ENCODE measurements around the gene MCTP1.

Gene MCTP1

GRCh38 chr5:94702729-94703128, 582.2 kb downstream of the MCTP1 start:
- Histone ChIP-seq H3K9ac (ENCODE audit: low read length) (no peak overlapping the region), H3K4me3 (ENCODE audit: low read depth in 1 of 2, low read length in 2 of 2) (no peak overlapping the region), H3K36me3 (ENCODE audit: insufficient read depth, low read length) (no peaks in the 10 kb centered on the region), H3K9me3 (ENCODE audit: low read length) (no peaks in the 10 kb centered on the region), H3K4me1 (ENCODE audit: insufficient read depth, low read length) (no peaks in the 10 kb centered on the region), H3K27me3 (ENCODE audit: control insufficient read depth in 1 of 2, insufficient read depth in 2 of 2, low read length in 2 of 2) (no peaks in the 10 kb centered on the region), H3K27ac (ENCODE audit: low read depth, low read length) (no peak overlapping the region)

GRCh38 chr5:94700592-94700991, 584.3 kb downstream of the MCTP1 start:
- no peak overlapping the region for H3K9ac ChIP-seq (ENCODE audit: low read length)
- H3K9me3 ChIP-seq (ENCODE audit: low read length), result no peaks in the 10 kb centered on the region
- no peaks in the 10 kb centered on the region for H3K4me1 ChIP-seq (ENCODE audit: insufficient read depth, low read length)
- H3K4me3 ChIP-seq (ENCODE audit: low read depth in 1 of 2, low read length in 2 of 2), result no peak overlapping the region
- H3K27me3 ChIP-seq (ENCODE audit: control insufficient read depth in 1 of 2, insufficient read depth in 2 of 2, low read length in 2 of 2), result no peaks in the 10 kb centered on the region
- H3K36me3 ChIP-seq (ENCODE audit: insufficient read depth, low read length), result no peaks in the 10 kb centered on the region
- H3K27ac ChIP-seq (ENCODE audit: low read depth, low read length), result no peak overlapping the region

DNA sequence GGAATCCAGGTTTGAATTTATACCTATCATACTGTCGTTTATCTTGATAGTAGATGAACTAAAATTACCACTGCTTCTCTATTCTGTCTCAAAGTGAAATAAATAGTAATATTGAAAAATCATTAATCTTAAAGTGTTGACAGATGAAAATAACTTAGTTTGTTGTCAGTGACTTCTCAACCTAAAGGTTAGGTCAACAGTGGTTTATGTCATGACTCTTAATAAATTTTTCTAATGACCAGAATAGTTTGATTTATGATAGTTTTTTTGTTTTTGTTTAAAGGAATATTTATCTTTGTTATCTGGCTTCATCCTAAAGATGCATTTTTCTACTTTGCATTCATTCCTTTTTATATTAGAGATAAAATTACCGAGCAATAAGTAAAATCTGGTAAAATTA, 585.3 kb downstream of the MCTP1 start:
- Histone ChIP-seq H3K9ac (ENCODE audit: low read length) (no peak overlapping the region), H3K9me3 (ENCODE audit: low read length) (no peaks in the 10 kb centered on the region), H3K27me3 (ENCODE audit: control insufficient read depth in 1 of 2, insufficient read depth in 2 of 2, low read length in 2 of 2) (no peaks in the 10 kb centered on the region), H3K27ac (ENCODE audit: low read depth, low read length) (no peak overlapping the region), H3K36me3 (ENCODE audit: insufficient read depth, low read length) (no peaks in the 10 kb centered on the region), H3K4me1 (ENCODE audit: insufficient read depth, low read length) (no peaks in the 10 kb centered on the region), H3K4me3 (ENCODE audit: low read depth in 1 of 2, low read length in 2 of 2) (no peak overlapping the region)

- no peaks in the 10 kb centered on the region for H3K27me3 ChIP-seq (ENCODE audit: control insufficient read depth in 1 of 2, insufficient read depth in 2 of 2, low read length in 2 of 2)
- no peak overlapping the region for H3K27ac ChIP-seq (ENCODE audit: low read depth, low read length)
- H3K4me1 ChIP-seq (ENCODE audit: insufficient read depth, low read length), result no peaks in the 10 kb centered on the region
- H3K4me3 ChIP-seq (ENCODE audit: low read depth in 1 of 2, low read length in 2 of 2), result no peak overlapping the region
- H3K36me3 ChIP-seq (ENCODE audit: insufficient read depth, low read length), result no peaks in the 10 kb centered on the region
- H3K9ac ChIP-seq (ENCODE audit: low read length), result no peak overlapping the region
- no peaks in the 10 kb centered on the region for H3K9me3 ChIP-seq (ENCODE audit: low read length)
Measured at GRCh38 chr5:94698197-94698596, 586.7 kb downstream of the MCTP1 start.

- Histone ChIP-seq H3K36me3 (ENCODE audit: insufficient read depth, low read length) (no peaks in the 10 kb centered on the region), H3K4me3 (ENCODE audit: low read depth in 1 of 2, low read length in 2 of 2) (no peak overlapping the region), H3K4me1 (ENCODE audit: insufficient read depth, low read length) (no peaks in the 10 kb centered on the region), H3K27me3 (ENCODE audit: control insufficient read depth in 1 of 2, insufficient read depth in 2 of 2, low read length in 2 of 2) (no peaks in the 10 kb centered on the region), H3K27ac (ENCODE audit: low read depth, low read length) (no peak overlapping the region), H3K9me3 (ENCODE audit: low read length) (no peaks in the 10 kb centered on the region), H3K9ac (ENCODE audit: low read length) (no peak overlapping the region)
Measured at GRCh38 chr5:94694671-94695070, 590.2 kb downstream of the MCTP1 start.

DNA sequence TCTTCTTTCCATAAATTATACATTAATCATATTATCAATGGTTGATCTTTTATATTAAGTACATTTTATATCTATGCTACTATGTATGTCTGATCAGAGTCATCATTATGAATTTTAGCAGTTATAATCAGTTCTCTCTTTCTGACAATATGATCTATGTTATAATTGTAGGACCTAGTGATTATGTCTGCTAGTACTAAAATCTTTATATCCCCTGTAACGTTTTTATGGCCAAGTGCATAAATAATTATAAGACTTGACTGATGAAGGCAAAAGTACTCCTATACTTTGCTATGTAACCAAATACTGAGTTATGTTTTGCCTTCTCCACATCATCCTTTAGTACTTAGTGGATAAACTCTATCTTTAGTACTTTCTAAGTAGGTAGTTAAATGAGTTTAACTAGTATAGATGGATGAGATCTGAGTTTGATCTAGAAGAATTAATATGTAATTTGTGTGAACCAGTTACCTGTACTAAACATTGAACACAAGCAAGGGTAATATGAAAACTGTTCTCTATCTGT, 591.0 kb downstream of the MCTP1 start:
- H3K4me1 ChIP-seq (ENCODE audit: insufficient read depth, low read length), result no peaks in the 10 kb centered on the region
- H3K9me3 ChIP-seq (ENCODE audit: low read length), result no peaks in the 10 kb centered on the region
- H3K36me3 ChIP-seq (ENCODE audit: insufficient read depth, low read length), result no peaks in the 10 kb centered on the region
- H3K4me3 ChIP-seq (ENCODE audit: low read depth in 1 of 2, low read length in 2 of 2), result no peak overlapping the region
- no peaks in the 10 kb centered on the region for H3K27me3 ChIP-seq (ENCODE audit: control insufficient read depth in 1 of 2, insufficient read depth in 2 of 2, low read length in 2 of 2)
- H3K9ac ChIP-seq (ENCODE audit: low read length), result no peak overlapping the region
- H3K27ac ChIP-seq (ENCODE audit: low read depth, low read length), result no peak overlapping the region

- no peaks in the 10 kb centered on the region for H3K36me3 ChIP-seq (ENCODE audit: insufficient read depth, low read length)
- no peaks in the 10 kb centered on the region for H3K4me1 ChIP-seq (ENCODE audit: insufficient read depth, low read length)
Measured at GRCh38 chr5:94693043-94693822, 591.7 kb downstream of the MCTP1 start.

DNA sequence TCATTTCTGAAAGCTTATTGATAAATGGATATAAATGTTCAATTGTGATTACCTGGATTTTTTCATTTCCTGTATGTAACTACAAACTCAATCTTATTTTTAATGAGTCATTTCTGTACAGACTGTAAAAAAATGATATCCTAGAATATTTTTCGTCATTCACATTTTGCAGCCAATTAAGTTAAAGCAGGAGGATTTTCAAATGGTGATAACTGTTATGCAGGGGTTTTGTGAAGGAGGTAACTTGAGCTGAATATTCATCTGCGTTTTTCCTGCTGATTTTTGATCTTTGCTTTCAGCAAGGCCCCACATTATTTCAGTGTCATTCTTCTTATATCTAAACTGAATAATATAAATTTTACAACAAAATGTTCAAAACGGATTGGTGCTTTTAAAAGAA, 592.3 kb downstream of the MCTP1 start:
- Histone ChIP-seq H3K36me3 (ENCODE audit: insufficient read depth, low read length) (no peaks in the 10 kb centered on the region), H3K4me3 (ENCODE audit: low read depth in 1 of 2, low read length in 2 of 2) (no peak overlapping the region), H3K4me1 (ENCODE audit: insufficient read depth, low read length) (no peaks in the 10 kb centered on the region), H3K27ac (ENCODE audit: low read depth, low read length) (no peak overlapping the region), H3K9me3 (ENCODE audit: low read length) (no peaks in the 10 kb centered on the region), H3K9ac (ENCODE audit: low read length) (no peak overlapping the region), H3K27me3 (ENCODE audit: control insufficient read depth in 1 of 2, insufficient read depth in 2 of 2, low read length in 2 of 2) (no peaks in the 10 kb centered on the region)

More at GRCh38 chr5:94693043-94693822, 591.7 kb downstream of the MCTP1 start:
- H3K4me3 ChIP-seq (ENCODE audit: low read depth in 1 of 2, low read length in 2 of 2), result no peak overlapping the region
- H3K27me3 ChIP-seq (ENCODE audit: control insufficient read depth in 1 of 2, insufficient read depth in 2 of 2, low read length in 2 of 2), result no peaks in the 10 kb centered on the region
- no peak overlapping the region for H3K9ac ChIP-seq (ENCODE audit: low read length)
- H3K27ac ChIP-seq (ENCODE audit: low read depth, low read length), result no peak overlapping the region
- no peaks in the 10 kb centered on the region for H3K9me3 ChIP-seq (ENCODE audit: low read length)

- no peak overlapping the region for H3K27ac ChIP-seq (ENCODE audit: low read depth, low read length)
- H3K27me3 ChIP-seq (ENCODE audit: control insufficient read depth in 1 of 2, insufficient read depth in 2 of 2, low read length in 2 of 2), result no peaks in the 10 kb centered on the region
- peaks cover 3% of the 10 kb centered on the region for H3K36me3 ChIP-seq (ENCODE audit: insufficient read depth, low read length)
Measured at GRCh38 chr5:94691949-94692348, 592.9 kb downstream of the MCTP1 start.

GRCh38 chr5:94691291-94691690, 593.6 kb downstream of the MCTP1 start:
- H3K9me3 ChIP-seq (ENCODE audit: low read length), result no peaks in the 10 kb centered on the region
- peaks cover 3% of the 10 kb centered on the region for H3K36me3 ChIP-seq (ENCODE audit: insufficient read depth, low read length)
- H3K4me3 ChIP-seq (ENCODE audit: low read depth in 1 of 2, low read length in 2 of 2), result no peak overlapping the region
- no peaks in the 10 kb centered on the region for H3K27me3 ChIP-seq (ENCODE audit: control insufficient read depth in 1 of 2, insufficient read depth in 2 of 2, low read length in 2 of 2)
- H3K4me1 ChIP-seq (ENCODE audit: insufficient read depth, low read length), result no peaks in the 10 kb centered on the region
- no peak overlapping the region for H3K9ac ChIP-seq (ENCODE audit: low read length)
- H3K27ac ChIP-seq (ENCODE audit: low read depth, low read length), result no peak overlapping the region

More at GRCh38 chr5:94691949-94692348, 592.9 kb downstream of the MCTP1 start:
- H3K4me1 ChIP-seq (ENCODE audit: insufficient read depth, low read length), result no peaks in the 10 kb centered on the region
- H3K9ac ChIP-seq (ENCODE audit: low read length), result no peak overlapping the region
- no peaks in the 10 kb centered on the region for H3K9me3 ChIP-seq (ENCODE audit: low read length)
- no peak overlapping the region for H3K4me3 ChIP-seq (ENCODE audit: low read depth in 1 of 2, low read length in 2 of 2)

GRCh38 chr5:94690778-94691177, 594.1 kb downstream of the MCTP1 start:
- Histone ChIP-seq H3K9ac (ENCODE audit: low read length) (no peak overlapping the region), H3K27me3 (ENCODE audit: control insufficient read depth in 1 of 2, insufficient read depth in 2 of 2, low read length in 2 of 2) (no peaks in the 10 kb centered on the region), H3K27ac (ENCODE audit: low read depth, low read length) (no peak overlapping the region), H3K4me1 (ENCODE audit: insufficient read depth, low read length) (no peaks in the 10 kb centered on the region), H3K4me3 (ENCODE audit: low read depth in 1 of 2, low read length in 2 of 2) (no peak overlapping the region), H3K36me3 (ENCODE audit: insufficient read depth, low read length) (peaks cover 3% of the 10 kb centered on the region), H3K9me3 (ENCODE audit: low read length) (no peaks in the 10 kb centered on the region)

DNA sequence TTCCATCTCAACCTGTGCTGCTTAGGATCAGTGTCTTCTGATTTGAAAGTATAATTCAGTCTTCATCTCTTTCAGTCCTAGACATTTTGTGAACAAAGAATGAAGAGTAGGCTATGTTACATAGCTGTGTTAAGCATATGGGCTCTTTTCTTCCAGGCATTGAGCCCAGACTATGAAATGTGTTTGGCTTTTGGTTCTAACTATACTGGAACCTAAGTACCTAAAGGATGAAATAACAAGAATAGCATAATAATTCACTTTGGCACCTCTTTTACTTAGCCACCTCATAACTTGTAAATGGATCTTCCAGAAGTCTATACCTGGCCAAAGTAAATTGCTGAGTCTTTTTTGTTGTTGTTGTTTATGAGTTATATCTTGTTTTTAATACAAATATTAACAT, 595.0 kb downstream of the MCTP1 start:
- Histone ChIP-seq H3K27me3 (ENCODE audit: control insufficient read depth in 1 of 2, insufficient read depth in 2 of 2, low read length in 2 of 2) (no peaks in the 10 kb centered on the region), H3K27ac (ENCODE audit: low read depth, low read length) (no peak overlapping the region), H3K4me1 (ENCODE audit: insufficient read depth, low read length) (no peaks in the 10 kb centered on the region), H3K36me3 (ENCODE audit: insufficient read depth, low read length) (peaks cover 3% of the 10 kb centered on the region), H3K9me3 (ENCODE audit: low read length) (no peaks in the 10 kb centered on the region), H3K4me3 (ENCODE audit: low read depth in 1 of 2, low read length in 2 of 2) (no peak overlapping the region), H3K9ac (ENCODE audit: low read length) (no peak overlapping the region)

Measured in muscle layer of colon (tissue), 2 donors.